GM23338 (cell line): ENCODE data around the gene OAS3. TPM values are rescaled to one million over a fixed set of nuclear protein-coding genes. Genes with fewer than 3 reads are reported as not detected.

Experiments
- ATAC-seq: fragments of 200-7000 bp; cut with Tn5 transposase; 3 replicates; pipeline ENCODE4 v1.9.1; 2020
- DNase-seq: peaks from one replicate; pipeline ENCODE4 v3.0.0-alpha.2; 2015; ENCODE audit warnings: low spot score
- H2AFZ ChIP-seq: fragments of 200-600 bp; sonication (generic); 2 replicates; pipeline ENCODE4 v1.8.0; 2016; ENCODE audit warnings: antibody characterized with exemption, mild to moderate bottlenecking, moderate library complexity
- H3F3A ChIP-seq: fragments of 200-600 bp; sonication (generic); replicated peaks from 2 replicates; pipeline ENCODE4 v1.8.0; 2017; ENCODE audit warnings: antibody characterized with exemption, mixed run types, low read depth
- H3K27ac ChIP-seq: fragments of 200-600 bp; sonication (generic); 2 replicates; pipeline ENCODE4 v1.6.1; 2016; ENCODE audit warnings: low read depth
- H3K27me3 ChIP-seq: fragments of 200-600 bp; sonication (generic); 2 replicates; pipeline ENCODE4 v1.8.0; 2016; ENCODE audit warnings: mild to moderate bottlenecking, mixed run types, moderate library complexity; ENCODE audit not compliant: insufficient read depth
- H3K36me3 ChIP-seq: fragments of 200-600 bp; sonication (generic); 2 replicates; pipeline ENCODE4 v1.8.0; 2016; ENCODE audit warnings: mild to moderate bottlenecking; ENCODE audit not compliant: insufficient read depth
- H3K4me1 ChIP-seq: fragments of 200-600 bp; sonication (generic); 2 replicates; pipeline ENCODE4 v1.8.0; 2016; ENCODE audit warnings: mild to moderate bottlenecking, moderate library complexity; ENCODE audit not compliant: insufficient read depth
- H3K4me2 ChIP-seq: fragments of 200-600 bp; sonication (generic); 2 replicates; pipeline ENCODE4 v1.7.1; 2017; ENCODE audit warnings: mixed run types
- H3K4me3 ChIP-seq: fragments of 200-600 bp; sonication (generic); 2 replicates; pipeline ENCODE4 v1.6.1; 2016; ENCODE audit warnings: mixed run types
- H3K79me2 ChIP-seq: fragments of 200-600 bp; sonication (generic); replicated peaks from 2 replicates; pipeline ENCODE4 v1.8.0; 2017; ENCODE audit warnings: mild to moderate bottlenecking; ENCODE audit not compliant: insufficient read depth
- H3K9me2 ChIP-seq: fragments of 200-600 bp; sonication (generic); 2 replicates; pipeline ENCODE4 v1.8.0; 2017; ENCODE audit not compliant: insufficient read depth
- H4K20me1 ChIP-seq: fragments of 200-600 bp; sonication (generic); replicated peaks from 2 replicates; pipeline ENCODE4 v1.8.0; 2017; ENCODE audit warnings: mild to moderate bottlenecking; ENCODE audit not compliant: insufficient read depth
- H3K27ac Mint-ChIP-seq: 2 replicates; pipeline ENCODE4 v1.8.0; 2020; ENCODE audit warnings: inconsistent platforms, mild to moderate bottlenecking, moderate library complexity, mixed read lengths
- H3K27me3 Mint-ChIP-seq: 3 replicates; pipeline ENCODE4 v1.8.0; 2022; ENCODE audit warnings: low read depth, mild to moderate bottlenecking, moderate library complexity, mixed read lengths, inconsistent platforms; ENCODE audit not compliant: insufficient read depth, poor library complexity
- H3K36me3 Mint-ChIP-seq: 3 replicates; pipeline ENCODE4 v1.8.0; 2021; ENCODE audit warnings: low read depth, mild to moderate bottlenecking, inconsistent platforms, moderate library complexity, mixed read lengths
- H3K4me1 Mint-ChIP-seq: 3 replicates; pipeline ENCODE4 v1.8.0; 2020; ENCODE audit warnings: mild to moderate bottlenecking, inconsistent platforms, mixed read lengths
- H3K4me3 Mint-ChIP-seq: 3 replicates; pipeline ENCODE4 v1.8.0; 2021; ENCODE audit warnings: moderate library complexity, mild to moderate bottlenecking, inconsistent platforms, mixed read lengths
- H3K9me3 Mint-ChIP-seq: 3 replicates; pipeline ENCODE4 v1.8.0; 2020; ENCODE audit warnings: moderate library complexity, mild to moderate bottlenecking, inconsistent platforms, mixed read lengths
- ETS1 ChIP-seq: IDR thresholded peaks from 2 replicates; pipeline ENCODE4 v1.6.1; 2016; ENCODE audit warnings: antibody characterized with exemption
- EZH2phosphoT487 ChIP-seq: fragments of 200-600 bp; sonication (generic); IDR thresholded peaks from one replicate; pipeline ENCODE4 v1.8.1; 2018; ENCODE audit warnings: antibody characterized with exemption; ENCODE audit not compliant: unreplicated experiment
- NANOG ChIP-seq: IDR thresholded peaks from 2 replicates; pipeline ENCODE4 v1.6.1; 2016; ENCODE audit warnings: antibody characterized with exemption, borderline replicate concordance
- POLR2AphosphoS5 ChIP-seq: IDR thresholded peaks from 2 replicates; pipeline ENCODE4 v1.6.1; 2016; ENCODE audit warnings: antibody characterized with exemption, low read depth
- ZNF114 ChIP-seq: fragments of 250-450 bp; sonication (Bioruptor Pico); IDR thresholded peaks from 2 replicates; pipeline ENCODE4 v1.5.0; 2020; ENCODE audit warnings: mild to moderate bottlenecking, moderate library complexity
- polyA plus RNA-seq: library from polyadenylated mRNA; unstranded; fragments of >200 nt; fragmentation: Nextera tagmentation; extraction: Ambion mirVana; gene quantifications from 2 replicates; pipeline ENCODE4 v1.2.1, GENCODE V29; 2016
- total RNA-seq: library from RNA; depleted of rRNA; stranded (reverse); fragments of >200 nt; shearing (Covaris generic); gene quantifications from 2 replicates; pipeline ENCODE4 v1.2.3, GENCODE V29; 2014
- TF ChIP-seq, protein P1 (sequence below): fragments of 250-450 bp; sonication (Bioruptor Pico); IDR thresholded peaks from 2 replicates; pipeline ENCODE4 v1.5.0; 2020; ENCODE audit warnings: mild to moderate bottlenecking, moderate library complexity
- TF ChIP-seq, protein P2 (sequence below), 2 experiments: fragments of 200-600 bp in 1 of 2; sonication (generic) in 1 of 2; conservative IDR thresholded peaks; 2 replicates each; pipeline versions ENCODE4 v1.5.1 to v1.6.1; 2016 to 2017; ENCODE audit warnings: antibody characterized with exemption in 2 of 2, low read depth in 2 of 2, mild to moderate bottlenecking in 2 of 2, moderate library complexity in 1 of 2

The OAS3 gene
- total and polyA plus RNA-seq, 2 experiments from 2014 or later: 0.27 to 1.4 TPM

DNA sequence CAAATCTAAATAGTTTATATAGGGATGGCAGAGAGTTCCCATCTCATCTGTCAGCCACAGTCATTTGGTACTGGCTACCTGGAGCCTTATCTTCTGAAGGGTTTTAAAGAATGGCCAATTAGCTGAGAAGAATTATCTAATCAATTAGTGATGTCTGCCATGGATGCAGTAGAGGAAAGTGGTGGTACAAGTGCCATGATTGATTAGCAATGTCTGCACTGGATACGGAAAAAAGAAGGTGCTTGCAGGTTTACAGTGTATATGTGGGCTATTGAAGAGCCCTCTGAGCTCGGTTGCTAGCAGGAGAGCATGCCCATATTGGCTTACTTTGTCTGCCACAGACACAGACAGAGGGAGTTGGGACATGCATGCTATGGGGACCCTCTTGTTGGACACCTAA, 32.1 kb downstream of the OAS3 start (continued):
- TF ChIP-seq, protein P1, sequence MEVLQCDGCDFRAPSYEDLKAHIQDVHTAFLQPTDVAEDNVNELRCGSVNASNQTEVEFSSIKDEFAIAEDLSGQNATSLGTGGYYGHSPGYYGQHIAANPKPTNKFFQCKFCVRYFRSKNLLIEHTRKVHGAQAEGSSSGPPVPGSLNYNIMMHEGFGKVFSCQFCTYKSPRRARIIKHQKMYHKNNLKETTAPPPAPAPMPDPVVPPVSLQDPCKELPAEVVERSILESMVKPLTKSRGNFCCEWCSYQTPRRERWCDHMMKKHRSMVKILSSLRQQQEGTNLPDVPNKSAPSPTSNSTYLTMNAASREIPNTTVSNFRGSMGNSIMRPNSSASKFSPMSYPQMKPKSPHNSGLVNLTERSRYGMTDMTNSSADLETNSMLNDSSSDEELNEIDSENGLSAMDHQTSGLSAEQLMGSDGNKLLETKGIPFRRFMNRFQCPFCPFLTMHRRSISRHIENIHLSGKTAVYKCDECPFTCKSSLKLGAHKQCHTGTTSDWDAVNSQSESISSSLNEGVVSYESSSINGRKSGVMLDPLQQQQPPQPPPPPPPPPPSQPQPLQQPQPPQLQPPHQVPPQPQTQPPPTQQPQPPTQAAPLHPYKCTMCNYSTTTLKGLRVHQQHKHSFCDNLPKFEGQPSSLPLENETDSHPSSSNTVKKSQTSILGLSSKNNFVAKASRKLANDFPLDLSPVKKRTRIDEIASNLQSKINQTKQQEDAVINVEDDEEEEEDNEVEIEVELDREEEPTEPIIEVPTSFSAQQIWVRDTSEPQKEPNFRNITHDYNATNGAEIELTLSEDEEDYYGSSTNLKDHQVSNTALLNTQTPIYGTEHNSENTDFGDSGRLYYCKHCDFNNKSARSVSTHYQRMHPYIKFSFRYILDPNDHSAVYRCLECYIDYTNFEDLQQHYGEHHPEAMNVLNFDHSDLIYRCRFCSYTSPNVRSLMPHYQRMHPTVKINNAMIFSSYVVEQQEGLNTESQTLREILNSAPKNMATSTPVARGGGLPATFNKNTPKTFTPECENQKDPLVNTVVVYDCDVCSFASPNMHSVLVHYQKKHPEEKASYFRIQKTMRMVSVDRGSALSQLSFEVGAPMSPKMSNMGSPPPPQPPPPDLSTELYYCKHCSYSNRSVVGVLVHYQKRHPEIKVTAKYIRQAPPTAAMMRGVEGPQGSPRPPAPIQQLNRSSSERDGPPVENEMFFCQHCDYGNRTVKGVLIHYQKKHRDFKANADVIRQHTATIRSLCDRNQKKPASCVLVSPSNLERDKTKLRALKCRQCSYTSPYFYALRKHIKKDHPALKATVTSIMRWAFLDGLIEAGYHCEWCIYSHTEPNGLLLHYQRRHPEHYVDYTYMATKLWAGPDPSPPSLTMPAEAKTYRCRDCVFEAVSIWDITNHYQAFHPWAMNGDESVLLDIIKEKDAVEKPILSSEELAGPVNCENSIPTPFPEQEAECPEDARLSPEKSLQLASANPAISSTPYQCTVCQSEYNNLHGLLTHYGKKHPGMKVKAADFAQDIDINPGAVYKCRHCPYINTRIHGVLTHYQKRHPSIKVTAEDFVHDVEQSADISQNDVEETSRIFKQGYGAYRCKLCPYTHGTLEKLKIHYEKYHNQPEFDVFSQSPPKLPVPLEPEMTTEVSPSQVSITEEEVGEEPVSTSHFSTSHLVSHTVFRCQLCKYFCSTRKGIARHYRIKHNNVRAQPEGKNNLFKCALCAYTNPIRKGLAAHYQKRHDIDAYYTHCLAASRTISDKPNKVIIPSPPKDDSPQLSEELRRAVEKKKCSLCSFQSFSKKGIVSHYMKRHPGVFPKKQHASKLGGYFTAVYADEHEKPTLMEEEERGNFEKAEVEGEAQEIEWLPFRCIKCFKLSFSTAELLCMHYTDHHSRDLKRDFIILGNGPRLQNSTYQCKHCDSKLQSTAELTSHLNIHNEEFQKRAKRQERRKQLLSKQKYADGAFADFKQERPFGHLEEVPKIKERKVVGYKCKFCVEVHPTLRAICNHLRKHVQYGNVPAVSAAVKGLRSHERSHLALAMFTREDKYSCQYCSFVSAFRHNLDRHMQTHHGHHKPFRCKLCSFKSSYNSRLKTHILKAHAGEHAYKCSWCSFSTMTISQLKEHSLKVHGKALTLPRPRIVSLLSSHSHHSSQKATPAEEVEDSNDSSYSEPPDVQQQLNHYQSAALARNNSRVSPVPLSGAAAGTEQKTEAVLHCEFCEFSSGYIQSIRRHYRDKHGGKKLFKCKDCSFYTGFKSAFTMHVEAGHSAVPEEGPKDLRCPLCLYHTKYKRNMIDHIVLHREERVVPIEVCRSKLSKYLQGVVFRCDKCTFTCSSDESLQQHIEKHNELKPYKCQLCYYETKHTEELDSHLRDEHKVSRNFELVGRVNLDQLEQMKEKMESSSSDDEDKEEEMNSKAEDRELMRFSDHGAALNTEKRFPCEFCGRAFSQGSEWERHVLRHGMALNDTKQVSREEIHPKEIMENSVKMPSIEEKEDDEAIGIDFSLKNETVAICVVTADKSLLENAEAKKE (CRISPR knock-in tag): no peak

- no peaks in the 10 kb centered on the region for H3K4me1 ChIP-seq
- Mint-ChIP-seq H3K27me3 (peaks cover 14% of the 10 kb centered on the region), H3K27ac (no peak overlapping the region), H3K36me3 (no peaks in the 10 kb centered on the region), H3K9me3 (no peaks in the 10 kb centered on the region), H3K4me1 (no peaks in the 10 kb centered on the region), H3K4me3 (no peak overlapping the region)
- H3K27ac ChIP-seq: no peak overlapping the region
- no peaks in the 10 kb centered on the region for H3F3A ChIP-seq
- H3K36me3 ChIP-seq: no peaks in the 10 kb centered on the region
- no peak for ATAC-seq
- H3K79me2 ChIP-seq: no peaks in the 10 kb centered on the region
- 0 out of 2 replicates have a peak, but pooled peaks cover 5% of the 10 kb centered on the region for H3K9me2 ChIP-seq
- no peak overlapping the region for H2AFZ ChIP-seq
- no peak overlapping the region for H3K4me2 ChIP-seq
- no peak overlapping the region for H3K4me3 ChIP-seq
- H3K27me3 ChIP-seq: no peaks in the 10 kb centered on the region
- DNase-seq: no peak
- no peaks in the 10 kb centered on the region for H4K20me1 ChIP-seq
- TF ChIP-seq POLR2AphosphoS5 (no peak), EZH2phosphoT487 (no peak), ZNF114 (CRISPR knock-in tag) (no peak), NANOG (no peak), ETS1 (no peak)
- TF ChIP-seq, protein P1 (CRISPR knock-in tag): no peak
- TF ChIP-seq, protein P2, sequence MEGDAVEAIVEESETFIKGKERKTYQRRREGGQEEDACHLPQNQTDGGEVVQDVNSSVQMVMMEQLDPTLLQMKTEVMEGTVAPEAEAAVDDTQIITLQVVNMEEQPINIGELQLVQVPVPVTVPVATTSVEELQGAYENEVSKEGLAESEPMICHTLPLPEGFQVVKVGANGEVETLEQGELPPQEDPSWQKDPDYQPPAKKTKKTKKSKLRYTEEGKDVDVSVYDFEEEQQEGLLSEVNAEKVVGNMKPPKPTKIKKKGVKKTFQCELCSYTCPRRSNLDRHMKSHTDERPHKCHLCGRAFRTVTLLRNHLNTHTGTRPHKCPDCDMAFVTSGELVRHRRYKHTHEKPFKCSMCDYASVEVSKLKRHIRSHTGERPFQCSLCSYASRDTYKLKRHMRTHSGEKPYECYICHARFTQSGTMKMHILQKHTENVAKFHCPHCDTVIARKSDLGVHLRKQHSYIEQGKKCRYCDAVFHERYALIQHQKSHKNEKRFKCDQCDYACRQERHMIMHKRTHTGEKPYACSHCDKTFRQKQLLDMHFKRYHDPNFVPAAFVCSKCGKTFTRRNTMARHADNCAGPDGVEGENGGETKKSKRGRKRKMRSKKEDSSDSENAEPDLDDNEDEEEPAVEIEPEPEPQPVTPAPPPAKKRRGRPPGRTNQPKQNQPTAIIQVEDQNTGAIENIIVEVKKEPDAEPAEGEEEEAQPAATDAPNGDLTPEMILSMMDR (conservative IDR thresholded peaks at IDR 0.05; ENCODE audit: low read depth in 2 of 2): no peak
These were observed 33.0 kb downstream of the OAS3 start for GRCh38 chr12:112971248-112971647.
